Activated CD4-positive, alpha-beta T cell treated with anti-CD3 and anti-CD28 coated beads, Interleukin-2, amount 50 U/mL, for 48 hours (primary cell): ENCODE measurements around the gene ELP6.
"Not testable (repeated sequence)": the region's sequence is repeated elsewhere in the genome, so short reads cannot be mapped to it uniquely, and the experiment has no call there.

Source experiments
- DNase-seq, 2 experiments: peaks; one replicate each; pipeline ENCODE4 v3.0.0-alpha.2; 2020

ELP6 gene

DNA sequence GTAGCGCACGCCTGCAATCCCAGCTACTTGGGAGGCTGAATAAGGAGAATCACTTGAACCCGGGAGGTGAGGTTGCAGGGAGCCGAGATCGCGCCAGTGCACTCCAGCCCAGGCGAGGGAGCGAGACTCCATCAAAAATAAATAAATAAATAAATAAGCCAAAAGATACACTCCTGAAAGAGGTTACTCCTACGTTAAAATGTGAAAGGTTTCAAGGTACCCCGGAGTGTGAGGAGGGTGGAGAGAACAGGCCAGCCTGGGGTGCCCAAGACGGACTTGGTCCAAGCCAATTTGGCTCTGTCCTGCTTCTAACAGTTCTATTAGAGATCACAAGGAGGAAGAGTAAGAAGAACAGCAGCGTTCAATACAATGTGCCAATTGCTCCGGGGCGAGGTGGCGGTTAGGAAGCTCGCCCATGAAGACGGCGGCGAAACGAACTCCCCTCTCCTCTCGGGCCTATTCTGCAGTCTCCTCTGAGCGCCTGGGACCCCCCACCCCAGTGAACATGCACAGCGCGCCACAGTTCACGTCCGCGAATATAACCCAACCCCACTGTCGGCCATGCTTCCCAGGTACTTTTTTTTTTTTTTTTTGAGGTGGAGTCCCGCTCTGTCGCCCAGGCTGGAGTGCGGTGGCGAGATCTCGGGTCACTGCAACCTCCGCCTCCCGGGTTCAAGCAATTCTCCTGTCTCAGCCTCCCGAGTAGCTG, 942 bp downstream of the ELP6 start:
- DNase-seq, result peak in 1 of 2 experiments; percentile 26

- not testable (repeated sequence) for DNase-seq
Measured at GRCh38 chr3:47505267-47505666, 8.2 kb downstream of the ELP6 start.

DNA sequence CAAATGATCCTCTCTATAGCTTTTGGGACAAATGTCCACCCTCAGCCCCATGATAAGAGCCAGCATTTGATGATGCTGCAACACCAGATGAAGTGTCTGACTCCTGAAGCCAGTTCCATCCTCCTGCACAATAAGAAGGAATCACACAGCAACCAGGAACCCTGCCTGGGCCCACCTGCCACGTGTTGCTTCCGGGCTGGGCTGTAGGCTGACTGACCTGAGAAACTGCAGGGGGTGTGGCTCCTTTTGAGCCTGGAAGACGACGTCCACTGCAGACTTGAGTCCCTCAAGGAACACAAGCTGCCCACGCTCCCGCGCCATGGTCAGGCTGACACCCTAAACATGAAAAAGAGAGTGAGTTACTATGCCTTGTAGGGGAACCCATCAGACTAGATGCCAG, 9.4 kb downstream of the ELP6 start:
- no peak for DNase-seq

DNA sequence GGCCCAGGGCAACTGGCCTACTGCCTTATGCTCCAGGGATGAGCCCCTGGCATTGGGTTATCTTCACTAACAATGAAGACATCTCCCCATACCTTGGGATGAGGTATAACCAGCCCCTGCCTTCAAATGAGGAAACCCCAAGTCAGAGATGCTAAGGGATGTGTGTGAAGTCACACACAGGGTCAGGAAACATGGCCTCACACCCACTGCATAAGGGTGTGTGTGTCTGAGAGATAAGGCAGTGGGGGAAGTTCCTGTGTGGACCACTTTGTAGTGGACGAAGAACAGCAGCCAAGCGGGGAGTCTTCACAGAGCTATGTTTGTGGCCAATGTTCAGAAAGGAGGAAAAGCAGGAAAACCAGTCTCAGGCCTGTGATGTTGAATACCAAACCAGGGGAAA, 10.5 kb downstream of the ELP6 start:
- no peak for DNase-seq

- DNase-seq, result no peak
Measured at GRCh38 chr3:47496892-47497291, 16.6 kb downstream of the ELP6 start.

GRCh38 chr3:47495886-47496285, 17.6 kb downstream of the ELP6 start:
- no peak for DNase-seq

GRCh38 chr3:47495111-47495510, 18.4 kb downstream of the ELP6 start:
- DNase-seq, result no peak

DNA sequence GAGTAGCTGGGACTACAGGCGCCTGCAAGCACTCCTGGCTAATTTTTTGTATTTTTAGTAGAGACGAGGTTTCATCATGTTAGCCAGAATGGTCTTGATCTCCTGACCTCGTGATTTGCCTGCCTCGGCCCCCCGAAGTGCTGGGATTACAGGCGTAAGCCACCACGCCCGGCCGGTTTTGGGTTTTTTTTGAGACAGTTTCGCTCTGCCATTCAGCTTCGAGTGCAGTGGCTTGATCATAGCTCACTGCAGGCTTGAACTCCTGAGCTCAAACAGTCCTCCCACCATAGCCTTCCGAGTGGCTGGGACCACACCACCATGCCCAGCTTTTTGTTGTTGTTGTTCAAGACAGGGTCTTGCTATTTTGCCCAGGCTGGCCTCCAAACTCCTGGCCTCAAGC, 21.7 kb downstream of the ELP6 start:
- DNase-seq, result no peak

DNA sequence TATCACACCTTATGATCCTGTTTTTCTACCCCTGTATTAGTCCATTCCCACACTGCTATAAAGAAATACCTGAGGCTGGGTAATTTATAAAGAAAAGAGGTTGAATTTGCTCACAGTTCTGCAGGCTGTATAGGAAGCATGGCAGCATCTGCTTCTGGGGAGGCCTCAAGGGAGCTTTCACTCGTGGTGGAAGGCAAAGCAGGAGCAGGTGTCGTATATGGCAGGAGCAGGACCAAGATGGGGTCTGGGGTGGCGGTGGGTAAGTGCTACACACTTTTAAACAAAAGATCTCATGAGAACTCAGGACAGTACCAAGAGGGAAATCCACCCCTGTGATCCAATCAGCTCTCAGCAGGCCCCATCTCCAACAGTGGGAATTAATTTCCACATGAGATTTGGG, 22.3 kb downstream of the ELP6 start:
- no peak for DNase-seq

DNA sequence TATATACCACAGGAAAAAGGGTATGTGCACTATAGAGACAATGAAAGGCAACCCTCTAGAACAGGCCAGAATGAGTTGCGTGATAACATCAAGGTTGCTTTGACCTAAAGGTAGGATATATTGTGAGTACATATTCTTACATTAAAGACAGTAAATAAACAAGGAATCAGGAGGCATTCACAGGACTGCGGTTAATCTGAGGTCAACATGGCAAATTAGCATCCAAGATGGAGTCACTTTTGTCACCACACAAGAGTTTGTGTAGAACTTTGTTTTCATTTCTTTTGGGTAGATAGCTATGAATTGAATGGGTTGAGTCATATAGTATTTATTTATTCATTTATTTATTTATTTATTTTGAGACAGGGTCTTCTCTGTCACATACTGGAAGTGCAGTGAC, 26.2 kb downstream of the ELP6 start:
- no peak for DNase-seq

DNA sequence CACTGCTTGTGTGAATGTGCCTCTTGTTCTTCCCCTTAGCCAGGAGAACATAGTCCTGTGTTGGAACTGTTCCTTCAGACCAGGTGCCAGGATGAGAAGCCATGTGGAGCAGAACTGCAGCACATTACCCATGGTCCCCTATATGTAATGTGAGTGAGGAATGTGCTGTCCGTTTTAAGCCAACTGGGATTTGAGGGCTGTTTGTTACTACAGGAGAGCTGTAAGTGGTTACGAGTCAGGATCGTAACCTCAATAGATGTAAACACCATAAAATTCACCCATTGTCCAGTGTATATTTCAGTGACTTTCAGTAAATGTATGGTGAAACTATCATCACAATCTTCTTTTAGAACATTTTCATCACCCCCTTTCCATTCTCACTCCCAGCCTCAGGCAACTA, 27.7 kb downstream of the ELP6 start:
- no peak for DNase-seq

DNA sequence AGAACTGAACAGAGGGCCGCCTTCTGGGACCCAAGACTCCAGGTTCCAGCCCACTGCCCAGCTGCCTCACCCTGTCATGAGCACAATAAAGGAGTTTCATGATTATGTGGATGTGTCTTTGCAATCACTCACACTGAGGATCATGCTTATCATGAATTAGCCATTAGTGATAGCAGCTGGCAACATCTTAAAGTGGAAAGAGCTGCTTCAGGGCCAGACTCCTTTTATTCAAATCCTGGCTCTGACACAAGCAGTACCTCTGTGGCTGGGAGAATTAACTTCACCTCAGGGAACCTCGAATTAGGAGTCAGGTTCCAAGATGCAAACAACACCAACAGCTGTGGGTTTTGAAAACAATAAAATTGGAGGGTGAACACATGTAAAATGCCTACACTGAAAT, 31.1 kb downstream of the ELP6 start:
- DNase-seq, result no peak

DNA sequence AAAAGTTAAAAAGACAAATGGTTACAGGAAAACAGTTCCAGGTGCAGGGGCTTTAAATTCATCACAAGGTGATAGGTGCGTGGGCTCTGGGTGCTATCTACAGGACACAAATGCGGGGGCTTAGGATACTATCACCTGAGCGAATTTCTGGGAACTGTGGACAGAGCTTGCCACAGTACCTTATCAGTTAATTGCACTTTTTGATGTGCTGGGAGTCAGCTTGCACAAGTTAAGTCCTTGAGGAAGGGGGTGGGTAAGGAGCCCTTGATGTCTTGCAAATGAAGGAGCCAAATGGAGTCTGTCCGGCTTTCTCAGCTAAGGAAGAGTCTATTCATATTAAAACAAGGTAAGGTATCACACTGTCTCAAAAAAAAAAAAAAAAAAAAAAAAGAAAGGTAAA, 31.7 kb downstream of the ELP6 start:
- DNase-seq, result not testable (repeated sequence)

- not testable (repeated sequence) for DNase-seq
Measured at GRCh38 chr3:47480267-47480666, 33.2 kb downstream of the ELP6 start.

- no peak for DNase-seq
Measured at GRCh38 chr3:47479826-47480160, 33.7 kb downstream of the ELP6 start.

DNA sequence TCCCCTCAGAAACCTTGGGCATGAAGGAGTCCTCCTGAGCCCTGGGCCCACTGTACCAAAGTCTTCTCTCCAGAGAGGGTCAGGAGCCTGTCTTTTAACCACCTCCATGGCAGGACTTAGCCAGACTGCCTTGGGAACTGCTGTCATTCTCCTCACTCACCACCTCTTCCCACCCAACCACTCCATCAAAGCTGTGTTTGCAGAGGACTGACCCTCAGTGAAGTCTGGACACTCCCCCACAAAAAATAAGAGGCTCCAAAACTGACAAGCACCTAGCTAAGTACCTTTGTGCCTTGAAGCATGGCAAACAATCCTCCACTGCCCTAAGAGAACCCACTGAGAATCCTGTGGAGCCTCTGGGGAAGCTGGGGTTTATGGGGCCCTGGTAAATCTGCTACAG, 35.5 kb downstream of the ELP6 start:
- no peak for DNase-seq

DNA sequence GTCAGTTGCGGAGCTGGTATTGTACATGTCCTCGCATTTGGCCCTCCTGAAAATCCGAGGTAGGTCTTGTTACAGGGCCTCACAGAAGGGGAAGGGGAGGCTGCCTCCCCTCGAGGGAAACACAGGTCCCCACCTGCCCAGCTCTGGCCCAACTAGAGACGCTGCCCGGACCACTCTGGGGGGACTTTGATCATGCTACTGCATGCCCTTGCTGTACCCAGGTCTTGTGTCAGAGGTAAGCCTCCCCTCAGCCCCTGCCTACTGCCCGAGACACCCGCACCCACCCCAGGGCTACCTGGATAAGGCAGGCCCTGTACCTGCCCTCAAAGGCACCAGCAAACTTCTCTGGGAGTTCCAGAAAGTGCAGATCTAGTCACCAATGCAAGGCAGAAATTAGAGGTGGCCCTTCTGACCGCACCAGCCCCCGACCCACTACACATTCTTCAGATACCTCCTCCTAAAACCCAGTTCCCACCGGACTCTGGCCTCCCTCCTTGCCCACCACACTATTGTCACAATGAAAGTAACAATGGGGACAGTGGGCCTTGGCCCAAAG, 36.8 kb downstream of the ELP6 start:
- peak in 1 of 2 experiments; percentile 12 for DNase-seq

- DNase-seq, result no peak
Measured at GRCh38 chr3:47476330-47476626, 37.2 kb downstream of the ELP6 start.

GRCh38 chr3:47475570-47476329, 37.8 kb downstream of the ELP6 start, which contains the start of gene SCAP:
Gene SCAP (minus strand): TSS chr3:47475941. CDS start chr3:47442993, 32,948 bp downstream.
- peak; percentile 95 to 96 for DNase-seq

- peak in 1 of 2 experiments; percentile 31 for DNase-seq
Measured at GRCh38 chr3:47475029-47475569, 38.4 kb downstream of the ELP6 start.

GRCh38 chr3:47473391-47473790, 40.1 kb downstream of the ELP6 start:
- DNase-seq, result no peak

GRCh38 chr3:47469616-47470015, 43.9 kb downstream of the ELP6 start:
- no peak for DNase-seq

- not testable (repeated sequence) for DNase-seq
Measured at GRCh38 chr3:47468315-47468714, 45.2 kb downstream of the ELP6 start.

DNA sequence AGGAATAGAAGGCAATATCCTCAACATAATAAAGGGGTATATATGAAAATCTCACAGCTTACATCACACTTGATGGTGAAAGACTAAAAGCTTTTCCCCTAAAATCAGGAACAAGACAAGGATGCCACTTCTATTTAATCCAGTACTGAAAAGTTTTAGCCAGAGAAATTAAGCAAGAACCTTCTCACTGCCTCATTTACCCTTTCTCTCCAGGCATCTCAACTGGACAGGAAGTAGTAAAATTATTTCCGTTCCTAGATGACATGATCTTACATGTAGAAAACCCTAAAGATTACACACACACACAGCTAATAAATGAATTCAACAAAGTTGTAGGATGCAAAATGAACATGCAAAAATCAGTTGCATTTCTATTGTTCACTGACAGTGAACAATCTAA, 48.9 kb downstream of the ELP6 start:
- no peak for DNase-seq
